GM23248 (cell line): ENCODE results near the gene MPST.

ENCODE experiments used
- EZH2 ChIP-seq: fragments of 200-600 bp; sonication (generic); IDR thresholded peaks from 2 replicates; pipeline ENCODE4 v1.6.1; 2018; ENCODE audit warnings: antibody characterized with exemption, mild to moderate bottlenecking; ENCODE audit not compliant: insufficient read depth, poor library complexity, severe bottlenecking
- EZH2phosphoT487 ChIP-seq: fragments of 200-600 bp; sonication (generic); IDR thresholded peaks from 2 replicates; pipeline ENCODE4 v1.6.1; 2018; ENCODE audit warnings: antibody characterized with exemption, moderate library complexity, mild to moderate bottlenecking, low read depth; ENCODE audit not compliant: insufficient read depth

- TF ChIP-seq EZH2 (no peak), EZH2phosphoT487 (no peak)
These were observed 38.4 kb downstream of the MPST start for GRCh38 chr22:37057796-37058510.
